HG03565 (cell line): ENCODE results near the gene TMEM98.
"Not testable (repeated sequence)": the region's sequence is repeated elsewhere in the genome, so short reads cannot be mapped to it uniquely, and the experiment has no call there.

Experiments used
- ATAC-seq: cut with Tn5 transposase; IDR thresholded peaks from one replicate; pipeline ENCODE4 v1.9.1; 2021; ENCODE audit warnings: mild to moderate bottlenecking, moderate library complexity; ENCODE audit not compliant: unreplicated experiment

The TMEM98 gene

GRCh38 chr17:32914181-32914580 lies 13.8 kb upstream of the TMEM98 start:
- no peak for ATAC-seq

- no peak for ATAC-seq
Observed at GRCh38 chr17:32915245-32915644, 12.7 kb upstream of the TMEM98 start.

- ATAC-seq = no peak
Observed at GRCh38 chr17:32916134-32916533, 11.8 kb upstream of the TMEM98 start.

GRCh38 chr17:32917081-32917480 lies 10.9 kb upstream of the TMEM98 start:
- ATAC-seq = no peak

GRCh38 chr17:32917842-32918241 lies 10.1 kb upstream of the TMEM98 start:
- no peak for ATAC-seq

- ATAC-seq = not testable (repeated sequence)
Observed at GRCh38 chr17:32919876-32920275, 8.1 kb upstream of the TMEM98 start.

- ATAC-seq = no peak
Observed at GRCh38 chr17:32920293-32920692, 7.7 kb upstream of the TMEM98 start.

- ATAC-seq = no peak
Observed at GRCh38 chr17:32921017-32921416, 6.9 kb upstream of the TMEM98 start.

GRCh38 chr17:32923905-32924304 lies 4.0 kb upstream of the TMEM98 start:
- not testable (repeated sequence) for ATAC-seq

GRCh38 chr17:32926183-32926582 lies 1.8 kb upstream of the TMEM98 start:
- no peak for ATAC-seq

- not testable (repeated sequence) for ATAC-seq
Observed at GRCh38 chr17:32926789-32927188, 1.2 kb upstream of the TMEM98 start.

- ATAC-seq = no peak
Observed at GRCh38 chr17:32927201-32927723, 691 bp upstream of the TMEM98 start.

- ATAC-seq = no peak
Observed at GRCh38 chr17:32928586-32929535, 908 bp downstream of the TMEM98 start.

GRCh38 chr17:32929588-32929987 lies 1.6 kb downstream of the TMEM98 start:
- ATAC-seq = no peak

GRCh38 chr17:32930512-32930911 lies 2.6 kb downstream of the TMEM98 start:
- ATAC-seq = no peak

- no peak for ATAC-seq
Observed at GRCh38 chr17:32931686-32932085, 3.7 kb downstream of the TMEM98 start.

GRCh38 chr17:32933881-32934280 lies 5.9 kb downstream of the TMEM98 start:
- no peak for ATAC-seq

- ATAC-seq = no peak
Observed at GRCh38 chr17:32935726-32936125, 7.8 kb downstream of the TMEM98 start.

GRCh38 chr17:32936186-32936893 lies 8.4 kb downstream of the TMEM98 start:
- ATAC-seq = no peak

GRCh38 chr17:32936894-32937500 lies 9.0 kb downstream of the TMEM98 start:
- no peak for ATAC-seq

- ATAC-seq = no peak
Observed at GRCh38 chr17:32940706-32941390, 12.9 kb downstream of the TMEM98 start.
